A549 (cell line): ENCODE measurements around the gene ST6GALNAC5. TPM values are rescaled to one million over a fixed set of nuclear protein-coding genes. Genes with fewer than 3 reads are reported as not detected.

Experiments
- ATAC-seq, 2 experiments: fragments of 200-7000 bp in 1 of 2; fragments of >200 bp in 1 of 2; cut with Nextera tagmentation in 1 of 2; cut with Tn5 transposase in 1 of 2; 3 replicates each; pipeline versions ENCODE4 v1.8.0 to v1.9.1; 2018 to 2020; ENCODE audit warnings: mild to moderate bottlenecking in 1 of 2, moderate library complexity in 1 of 2
- CTCF ChIA-PET: fragments of 300-600 bp; sonication (Branson Sonifier 250); formaldehyde crosslinking; extraction: SDS; loops from one replicate; lab custom pipeline; 2021; ENCODE audit warnings: antibody characterized with exemption, inconsistent platforms; lab: Yijun Ruan, JAX
- POLR2A ChIA-PET: fragments of 350-600 bp; formaldehyde crosslinking; extraction: SDS; loops from one replicate; lab custom pipeline; 2021; ENCODE audit warnings: antibody characterized with exemption, inconsistent platforms; lab: Yijun Ruan, JAX
- DNase-seq, 2 experiments: peaks; one replicate each; pipeline versions ENCODE4 v3.0.0 to v3.0.0-alpha.2; 2011 to 2016; ENCODE audit warnings: low read depth in 1 of 2, low spot score in 1 of 2
- FAIRE-seq: peaks from 2 replicates; lab custom pipeline; 2011; peaks lifted over from hg19 to GRCh38; lab: Jason Lieb, UNC
- H3K27ac ChIP-seq, 2 experiments: fragments of >200 bp; sonication (Bioruptor Twin); formaldehyde crosslinking; 3 replicates each; pipeline ENCODE4 v1.5.1; 2016 to 2017
- H3K4me1 ChIP-seq: fragments of >200 bp; sonication (Bioruptor Twin); formaldehyde crosslinking; 3 replicates; pipeline ENCODE4 v1.6.1; 2016
- H3K4me2 ChIP-seq: fragments of >200 bp; sonication (Bioruptor Twin); formaldehyde crosslinking; 3 replicates; pipeline ENCODE4 v1.6.1; 2016
- H3K4me3 ChIP-seq: fragments of >200 bp; sonication (Bioruptor Twin); formaldehyde crosslinking; 3 replicates; pipeline ENCODE4 v1.5.1; 2016
- H3K9me3 ChIP-seq: fragments of >200 bp; sonication (Bioruptor Twin); formaldehyde crosslinking; 3 replicates; pipeline ENCODE4 v1.6.1; 2016
- CBX8 ChIP-seq: fragments of 200-600 bp; sonication (generic); IDR thresholded peaks from 2 replicates; pipeline ENCODE4 v1.6.1; 2016
- CHD2 ChIP-seq: fragments of 150-350 bp; IDR thresholded peaks from 2 replicates; pipeline ENCODE4 v1.6.1; 2014; ENCODE audit warnings: low read length; ENCODE audit not compliant: partially characterized antibody
- CHD4 ChIP-seq: fragments of 200-600 bp; sonication (generic); IDR thresholded peaks from 2 replicates; pipeline ENCODE4 v1.6.1; 2016; ENCODE audit warnings: antibody characterized with exemption, mild to moderate bottlenecking, borderline replicate concordance
- EHF ChIP-seq: fragments of 250-450 bp; sonication (Bioruptor Pico); IDR thresholded peaks from 2 replicates; pipeline ENCODE4 v1.5.0; 2020; ENCODE audit warnings: mild to moderate bottlenecking
- EHMT2 ChIP-seq: fragments of 200-600 bp; sonication (generic); IDR thresholded peaks from 2 replicates; pipeline ENCODE4 v1.6.1; 2016; ENCODE audit warnings: antibody characterized with exemption, low read depth, mild to moderate bottlenecking, moderate library complexity
- EP300 ChIP-seq, 2 experiments: fragments of >200 bp; sonication (Bioruptor Twin); formaldehyde crosslinking; IDR thresholded peaks; 2 replicates in 1 of 2; 3 replicates in 1 of 2; pipeline ENCODE4 v1.6.1; 2016 to 2017
- FOSL2 ChIP-seq, 2 experiments: fragments of 450-650 bp in 1 of 2; fragments of >200 bp in 1 of 2; sonication (Bioruptor Twin) in 1 of 2; formaldehyde crosslinking; IDR thresholded peaks; 2 replicates each; pipeline versions ENCODE4 v1.5.0 to v1.6.1; 2016 to 2020; ENCODE audit warnings: mild to moderate bottlenecking in 1 of 2, moderate library complexity in 1 of 2
- GATA3 ChIP-seq: IDR thresholded peaks from 2 replicates; pipeline ENCODE4 v1.6.1; 2012; ENCODE audit warnings: borderline replicate concordance
- HOXA7 ChIP-seq: fragments of 250-450 bp; sonication (Bioruptor Pico); IDR thresholded peaks from 2 replicates; pipeline ENCODE4 v1.5.0; 2020; ENCODE audit warnings: mild to moderate bottlenecking, moderate library complexity
- HOXB13 ChIP-seq: fragments of 250-450 bp; sonication (Bioruptor Pico); IDR thresholded peaks from 2 replicates; pipeline ENCODE4 v1.5.0; 2020; ENCODE audit warnings: low read depth, mild to moderate bottlenecking, moderate library complexity
- JUN ChIP-seq, 2 experiments: fragments of >200 bp; sonication (Bioruptor Twin); formaldehyde crosslinking; IDR thresholded peaks; 2 replicates in 1 of 2; 3 replicates in 1 of 2; pipeline ENCODE4 v1.6.1; 2016 to 2017
- JUNB ChIP-seq: fragments of >200 bp; sonication (Bioruptor Twin); formaldehyde crosslinking; IDR thresholded peaks from 2 replicates; pipeline ENCODE4 v1.6.1; 2016
- MAFK ChIP-seq: fragments of 450-650 bp; IDR thresholded peaks from 2 replicates; pipeline ENCODE4 v1.6.1; 2014; ENCODE audit not compliant: partially characterized antibody
- MYC ChIP-seq: IDR thresholded peaks from 2 replicates; pipeline ENCODE4 v1.6.1; 2012; ENCODE audit warnings: mild to moderate bottlenecking, inconsistent platforms, low read length, improper control_type of control experiment, borderline replicate concordance
- NPAS2 ChIP-seq: fragments of 250-450 bp; sonication (Bioruptor Pico); IDR thresholded peaks from 2 replicates; pipeline ENCODE4 v1.8.0; 2022; ENCODE audit warnings: mild to moderate bottlenecking, moderate library complexity, borderline replicate concordance
- RAD21 ChIP-seq, 2 experiments: fragments of >200 bp in 1 of 2; sonication (Bioruptor Twin) in 1 of 2; formaldehyde crosslinking in 1 of 2; IDR thresholded peaks in 1 of 2; conservative IDR thresholded peaks in 1 of 2; 2 replicates in 1 of 2; 3 replicates in 1 of 2; pipeline ENCODE4 v1.6.1; 2012 to 2018; ENCODE audit warnings: inconsistent platforms in 1 of 2
- RARB ChIP-seq: fragments of 250-450 bp; sonication (Bioruptor Pico); IDR thresholded peaks from 2 replicates; pipeline ENCODE4 v1.8.0; 2021; ENCODE audit warnings: mild to moderate bottlenecking, moderate library complexity
- RNF2 ChIP-seq: fragments of 200-600 bp; sonication (generic); IDR thresholded peaks from 2 replicates; pipeline ENCODE4 v1.6.1; 2016; ENCODE audit warnings: low read depth, mild to moderate bottlenecking, antibody characterized with exemption, moderate library complexity, borderline replicate concordance
- SREBF2 ChIP-seq: fragments of 450-650 bp; IDR thresholded peaks from 2 replicates; pipeline ENCODE4 v1.6.1; 2014; ENCODE audit warnings: mild to moderate bottlenecking, moderate library complexity
- TFCP2L1 ChIP-seq: fragments of 250-450 bp; sonication (Bioruptor Pico); IDR thresholded peaks from 2 replicates; pipeline ENCODE4 v1.5.0; 2021; ENCODE audit warnings: mild to moderate bottlenecking
- TP53 ChIP-seq: fragments of 250-450 bp; sonication (Bioruptor Pico); IDR thresholded peaks from 2 replicates; pipeline ENCODE4 v1.5.0; 2021; ENCODE audit warnings: mild to moderate bottlenecking, moderate library complexity
- ZNF302 ChIP-seq: fragments of 250-450 bp; sonication (Bioruptor Pico); IDR thresholded peaks from 2 replicates; pipeline ENCODE4 v1.9.0; 2021; ENCODE audit warnings: inconsistent platforms, mild to moderate bottlenecking, moderate library complexity
- ZSCAN20 ChIP-seq: fragments of 250-450 bp; sonication (Bioruptor Pico); IDR thresholded peaks from 2 replicates; pipeline ENCODE4 v1.8.0; 2022; ENCODE audit warnings: mild to moderate bottlenecking, moderate library complexity
- WGBS: methylation state at CpG from one replicate; pipeline ENCODE4 v1.1.6; 2017; ENCODE audit errors: missing lambda C conversion rate; 5-methylcytosine and 5-hydroxymethylcytosine counted together
- polyA plus RNA-seq, 4 experiments: library from polyadenylated mRNA; depleted of rRNA in 3 of 4; stranded (reverse); fragments of >200 nt; fragmentation: RNase III in 1 of 4; extraction: RNeasy Plus Mini Kit Qiagen cat#74134 plus additional on column Dnase treatment in 1 of 4; gene quantifications; 2 replicates in 3 of 4; 3 replicates in 1 of 4; pipeline ENCODE4 v1.2.3, GENCODE V29; 2011 to 2017
- TF ChIP-seq, protein P1 (sequence below): fragments of >200 bp; sonication (Bioruptor Twin); formaldehyde crosslinking; IDR thresholded peaks from 3 replicates; pipeline ENCODE4 v1.5.1; 2016
- TF ChIP-seq, protein P2 (sequence below): IDR thresholded peaks from 2 replicates; pipeline ENCODE4 v1.6.1; 2012
- TF ChIP-seq, protein P3 (sequence below): IDR thresholded peaks from 2 replicates; pipeline ENCODE4 v1.6.1; 2012
- TF ChIP-seq, protein P4 (sequence below): fragments of 150-350 bp; IDR thresholded peaks from 2 replicates; pipeline ENCODE4 v1.6.1; 2014; ENCODE audit warnings: low read depth, mild to moderate bottlenecking, low read length
- TF ChIP-seq, protein P5 (sequence below): fragments of >200 bp; sonication (Bioruptor Twin); formaldehyde crosslinking; IDR thresholded peaks from 3 replicates; pipeline ENCODE4 v1.6.1; 2016

ST6GALNAC5 gene
- polyA plus RNA-seq, 2 of the 4 experiments (the other 2 are of a cell fraction), result not detected

DNA sequence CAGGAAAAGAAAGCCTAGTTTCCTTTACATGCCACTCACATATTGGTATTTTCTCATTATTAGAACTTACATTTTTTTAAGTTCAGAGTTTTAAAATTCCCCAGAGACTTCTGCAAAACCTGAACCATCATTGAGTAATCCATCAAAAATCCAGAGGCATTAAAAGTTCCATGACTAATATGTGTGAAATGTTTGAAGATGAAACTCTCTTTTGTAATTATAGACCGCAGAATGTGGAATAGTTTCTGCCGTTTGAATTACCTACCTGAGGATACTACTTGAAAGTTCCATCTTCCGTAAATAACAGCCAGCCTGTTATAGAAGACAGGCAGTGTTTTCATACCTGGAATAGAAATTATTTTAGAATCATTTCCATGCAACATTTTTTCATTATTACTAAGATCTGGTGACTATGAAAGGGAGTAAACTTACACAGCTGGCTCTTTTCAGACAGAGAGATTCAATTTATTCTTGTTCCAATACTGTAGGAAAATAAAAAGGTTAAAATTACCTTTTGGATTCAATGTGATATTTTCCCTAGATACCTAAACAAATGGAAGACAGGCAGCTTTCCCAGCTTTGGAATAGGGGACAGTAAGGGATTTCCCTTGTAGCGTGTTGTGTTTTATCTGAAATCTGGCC is 131.4 kb downstream of the ST6GALNAC5 start (continued):
- no peak for TF ChIP-seq NPAS2 (CRISPR knock-in tag)
- TF ChIP-seq EHMT2, result no peak
- TF ChIP-seq EP300 (IDR thresholded peaks at IDR 0.05), result peak in 1 of 2 experiments; percentile 28; a peak in 1 of 5 replicates
- TF ChIP-seq, protein P1, sequence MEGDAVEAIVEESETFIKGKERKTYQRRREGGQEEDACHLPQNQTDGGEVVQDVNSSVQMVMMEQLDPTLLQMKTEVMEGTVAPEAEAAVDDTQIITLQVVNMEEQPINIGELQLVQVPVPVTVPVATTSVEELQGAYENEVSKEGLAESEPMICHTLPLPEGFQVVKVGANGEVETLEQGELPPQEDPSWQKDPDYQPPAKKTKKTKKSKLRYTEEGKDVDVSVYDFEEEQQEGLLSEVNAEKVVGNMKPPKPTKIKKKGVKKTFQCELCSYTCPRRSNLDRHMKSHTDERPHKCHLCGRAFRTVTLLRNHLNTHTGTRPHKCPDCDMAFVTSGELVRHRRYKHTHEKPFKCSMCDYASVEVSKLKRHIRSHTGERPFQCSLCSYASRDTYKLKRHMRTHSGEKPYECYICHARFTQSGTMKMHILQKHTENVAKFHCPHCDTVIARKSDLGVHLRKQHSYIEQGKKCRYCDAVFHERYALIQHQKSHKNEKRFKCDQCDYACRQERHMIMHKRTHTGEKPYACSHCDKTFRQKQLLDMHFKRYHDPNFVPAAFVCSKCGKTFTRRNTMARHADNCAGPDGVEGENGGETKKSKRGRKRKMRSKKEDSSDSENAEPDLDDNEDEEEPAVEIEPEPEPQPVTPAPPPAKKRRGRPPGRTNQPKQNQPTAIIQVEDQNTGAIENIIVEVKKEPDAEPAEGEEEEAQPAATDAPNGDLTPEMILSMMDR, result no peak
- TF ChIP-seq RNF2, result no peak
- peak; percentile 85 for TF ChIP-seq JUNB
- no peak for TF ChIP-seq MYC
- no peak for TF ChIP-seq EHF (CRISPR knock-in tag)
- TF ChIP-seq TP53 (CRISPR knock-in tag), result no peak
- TF ChIP-seq, protein P2, sequence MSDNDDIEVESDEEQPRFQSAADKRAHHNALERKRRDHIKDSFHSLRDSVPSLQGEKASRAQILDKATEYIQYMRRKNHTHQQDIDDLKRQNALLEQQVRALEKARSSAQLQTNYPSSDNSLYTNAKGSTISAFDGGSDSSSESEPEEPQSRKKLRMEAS, result no peak; the same call in 1 of the 2 replicates
- no peak for TF ChIP-seq RARB (CRISPR knock-in tag)
- TF ChIP-seq CHD4, result no peak
- TF ChIP-seq, protein P3, sequence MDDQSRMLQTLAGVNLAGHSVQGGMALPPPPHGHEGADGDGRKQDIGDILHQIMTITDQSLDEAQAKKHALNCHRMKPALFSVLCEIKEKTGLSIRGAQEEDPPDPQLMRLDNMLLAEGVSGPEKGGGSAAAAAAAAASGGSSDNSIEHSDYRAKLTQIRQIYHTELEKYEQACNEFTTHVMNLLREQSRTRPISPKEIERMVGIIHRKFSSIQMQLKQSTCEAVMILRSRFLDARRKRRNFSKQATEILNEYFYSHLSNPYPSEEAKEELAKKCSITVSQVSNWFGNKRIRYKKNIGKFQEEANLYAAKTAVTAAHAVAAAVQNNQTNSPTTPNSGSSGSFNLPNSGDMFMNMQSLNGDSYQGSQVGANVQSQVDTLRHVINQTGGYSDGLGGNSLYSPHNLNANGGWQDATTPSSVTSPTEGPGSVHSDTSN, result no peak
- no peak for TF ChIP-seq CBX8
- TF ChIP-seq, protein P4, sequence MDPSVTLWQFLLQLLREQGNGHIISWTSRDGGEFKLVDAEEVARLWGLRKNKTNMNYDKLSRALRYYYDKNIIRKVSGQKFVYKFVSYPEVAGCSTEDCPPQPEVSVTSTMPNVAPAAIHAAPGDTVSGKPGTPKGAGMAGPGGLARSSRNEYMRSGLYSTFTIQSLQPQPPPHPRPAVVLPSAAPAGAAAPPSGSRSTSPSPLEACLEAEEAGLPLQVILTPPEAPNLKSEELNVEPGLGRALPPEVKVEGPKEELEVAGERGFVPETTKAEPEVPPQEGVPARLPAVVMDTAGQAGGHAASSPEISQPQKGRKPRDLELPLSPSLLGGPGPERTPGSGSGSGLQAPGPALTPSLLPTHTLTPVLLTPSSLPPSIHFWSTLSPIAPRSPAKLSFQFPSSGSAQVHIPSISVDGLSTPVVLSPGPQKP, result no peak
- TF ChIP-seq HOXA7 (CRISPR knock-in tag), result no peak
- no peak for TF ChIP-seq HOXB13 (CRISPR knock-in tag)
- no peak for TF ChIP-seq ZSCAN20 (CRISPR knock-in tag)
- TF ChIP-seq CHD2, result no peak
- TF ChIP-seq, protein P5, sequence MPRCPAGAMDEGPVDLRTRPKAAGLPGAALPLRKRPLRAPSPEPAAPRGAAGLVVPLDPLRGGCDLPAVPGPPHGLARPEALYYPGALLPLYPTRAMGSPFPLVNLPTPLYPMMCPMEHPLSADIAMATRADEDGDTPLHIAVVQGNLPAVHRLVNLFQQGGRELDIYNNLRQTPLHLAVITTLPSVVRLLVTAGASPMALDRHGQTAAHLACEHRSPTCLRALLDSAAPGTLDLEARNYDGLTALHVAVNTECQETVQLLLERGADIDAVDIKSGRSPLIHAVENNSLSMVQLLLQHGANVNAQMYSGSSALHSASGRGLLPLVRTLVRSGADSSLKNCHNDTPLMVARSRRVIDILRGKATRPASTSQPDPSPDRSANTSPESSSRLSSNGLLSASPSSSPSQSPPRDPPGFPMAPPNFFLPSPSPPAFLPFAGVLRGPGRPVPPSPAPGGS, result no peak; the same call in 2 of the 3 replicates
- no peak for TF ChIP-seq MAFK
- peak; percentile 49; the same call in 1 of the 2 replicates for TF ChIP-seq GATA3
- peak; percentile 68 for TF ChIP-seq FOSL2 (IDR thresholded peaks at IDR 0.05)
- peak; percentile 72 for TF ChIP-seq FOSL2 (CRISPR knock-in tag; IDR thresholded peaks at IDR 0.05)
- no peak for TF ChIP-seq TFCP2L1 (CRISPR knock-in tag)

DNA sequence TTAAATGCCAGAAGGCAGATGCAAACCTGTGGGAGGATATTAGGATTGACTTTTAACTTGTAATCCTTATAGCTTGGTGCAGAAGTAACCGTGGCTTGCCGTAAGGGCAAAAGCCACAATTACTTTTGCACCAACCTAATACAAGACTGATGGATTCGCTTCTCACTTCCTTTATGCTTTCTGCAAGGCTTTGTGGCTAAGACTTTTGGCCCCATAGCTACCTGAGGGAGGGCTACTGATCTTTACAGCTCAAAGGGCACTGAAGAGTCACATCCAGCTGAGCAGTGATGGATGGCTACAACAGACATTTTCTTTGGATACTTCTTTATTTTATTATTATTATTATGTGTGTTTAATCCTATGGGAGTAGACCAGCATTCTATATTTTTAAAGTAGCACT is 140.4 kb downstream of the ST6GALNAC5 start:
- ATAC-seq (no peak), DNase-seq (no peak), FAIRE-seq (no peak)
- TF ChIP-seq SREBF2 (no peak), RARB (CRISPR knock-in tag) (no peak), CHD2 (no peak), ZNF302 (CRISPR knock-in tag) (no peak), JUN (IDR thresholded peaks at IDR 0.05) (no peak), FOSL2 (IDR thresholded peaks at IDR 0.05) (no peak), FOSL2 (CRISPR knock-in tag; IDR thresholded peaks at IDR 0.05) (no peak), RAD21 (conservative IDR thresholded peaks at IDR 0.05 in 1 of 2, IDR thresholded peaks at IDR 0.05 in 1 of 2) (no peak)
- Histone ChIP-seq H3K4me3 (no peak overlapping the region), H3K27ac (no peak overlapping the region), H3K9me3 (no peaks in the 10 kb centered on the region), H3K4me2 (no peak overlapping the region), H3K4me1 (no peaks in the 10 kb centered on the region)
- ChIA-PET POLR2A (no interaction called here), CTCF (no interaction called here)
- 58% methylated on average over 3 of the region's 3 CpGs for WGBS
